HG03175 (cell line): ENCODE results near the gene SMARCA5.
A peak's percentile ranks its signal among the peaks of the same experiment; 100 is the strongest.
"Not testable (repeated sequence)": the region's sequence is repeated elsewhere in the genome, so short reads cannot be mapped to it uniquely, and the experiment has no call there.

Experiments
- ATAC-seq: cut with Tn5 transposase; IDR thresholded peaks from one replicate; pipeline ENCODE4 v1.9.1; 2021; ENCODE audit warnings: mild to moderate bottlenecking, moderate library complexity; ENCODE audit not compliant: unreplicated experiment

SMARCA5 gene, protein sequence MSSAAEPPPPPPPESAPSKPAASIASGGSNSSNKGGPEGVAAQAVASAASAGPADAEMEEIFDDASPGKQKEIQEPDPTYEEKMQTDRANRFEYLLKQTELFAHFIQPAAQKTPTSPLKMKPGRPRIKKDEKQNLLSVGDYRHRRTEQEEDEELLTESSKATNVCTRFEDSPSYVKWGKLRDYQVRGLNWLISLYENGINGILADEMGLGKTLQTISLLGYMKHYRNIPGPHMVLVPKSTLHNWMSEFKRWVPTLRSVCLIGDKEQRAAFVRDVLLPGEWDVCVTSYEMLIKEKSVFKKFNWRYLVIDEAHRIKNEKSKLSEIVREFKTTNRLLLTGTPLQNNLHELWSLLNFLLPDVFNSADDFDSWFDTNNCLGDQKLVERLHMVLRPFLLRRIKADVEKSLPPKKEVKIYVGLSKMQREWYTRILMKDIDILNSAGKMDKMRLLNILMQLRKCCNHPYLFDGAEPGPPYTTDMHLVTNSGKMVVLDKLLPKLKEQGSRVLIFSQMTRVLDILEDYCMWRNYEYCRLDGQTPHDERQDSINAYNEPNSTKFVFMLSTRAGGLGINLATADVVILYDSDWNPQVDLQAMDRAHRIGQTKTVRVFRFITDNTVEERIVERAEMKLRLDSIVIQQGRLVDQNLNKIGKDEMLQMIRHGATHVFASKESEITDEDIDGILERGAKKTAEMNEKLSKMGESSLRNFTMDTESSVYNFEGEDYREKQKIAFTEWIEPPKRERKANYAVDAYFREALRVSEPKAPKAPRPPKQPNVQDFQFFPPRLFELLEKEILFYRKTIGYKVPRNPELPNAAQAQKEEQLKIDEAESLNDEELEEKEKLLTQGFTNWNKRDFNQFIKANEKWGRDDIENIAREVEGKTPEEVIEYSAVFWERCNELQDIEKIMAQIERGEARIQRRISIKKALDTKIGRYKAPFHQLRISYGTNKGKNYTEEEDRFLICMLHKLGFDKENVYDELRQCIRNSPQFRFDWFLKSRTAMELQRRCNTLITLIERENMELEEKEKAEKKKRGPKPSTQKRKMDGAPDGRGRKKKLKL

GRCh38 chr4:143513314-143514168 lies at the start of gene SMARCA5:
SMARCA5 (plus strand) TSS chr4:143513702; CDS start chr4:143513925, 223 bp downstream.
- ATAC-seq, result peak; percentile 84

- peak; percentile 75 for ATAC-seq
Observed at GRCh38 chr4:143473334-143474126, 40.0 kb upstream of the SMARCA5 start.

GRCh38 chr4:143477487-143477886 lies 36.0 kb upstream of the SMARCA5 start:
- no peak for ATAC-seq

DNA sequence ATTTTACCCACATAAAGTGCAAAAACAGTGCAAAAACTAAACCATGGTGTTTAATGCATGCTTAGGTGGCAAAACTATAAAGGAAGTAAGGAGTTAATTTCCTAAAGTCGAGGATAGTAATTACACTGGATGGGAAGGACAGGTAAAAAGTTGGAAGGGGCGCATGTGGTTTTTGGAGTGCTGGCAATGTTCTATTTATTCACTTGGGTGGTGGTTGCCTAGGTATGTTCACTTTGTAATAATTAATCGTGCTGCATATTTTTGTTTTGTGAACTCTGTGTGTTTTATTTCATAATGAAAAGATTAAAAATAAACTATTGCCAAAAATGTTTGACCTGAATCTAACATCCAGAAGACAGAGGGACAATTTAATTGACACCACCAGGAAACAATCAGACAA lies 32.1 kb upstream of the SMARCA5 start:
- ATAC-seq, result no peak

GRCh38 chr4:143482840-143483239 lies 30.7 kb upstream of the SMARCA5 start:
- peak; percentile 65 for ATAC-seq

DNA sequence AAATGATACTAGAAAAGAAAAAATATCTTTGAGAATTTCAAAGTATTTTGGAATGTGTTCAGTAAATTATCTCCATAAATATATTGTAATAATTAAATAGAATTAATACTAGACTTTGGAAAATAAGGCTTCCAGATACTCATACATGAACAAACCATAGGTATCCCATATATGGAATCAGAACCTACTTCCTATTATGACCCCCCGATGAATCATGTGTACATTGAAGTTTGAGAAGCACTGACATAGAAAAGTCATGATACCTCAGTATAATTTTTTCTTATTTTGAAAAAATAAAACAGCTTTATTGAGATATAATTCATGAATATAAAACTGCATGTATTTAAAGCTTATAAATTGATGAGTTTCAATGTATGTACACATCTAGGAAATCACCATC lies 27.2 kb upstream of the SMARCA5 start:
- no peak for ATAC-seq

GRCh38 chr4:143488687-143489086 lies 24.8 kb upstream of the SMARCA5 start:
- no peak for ATAC-seq

GRCh38 chr4:143489106-143489505 lies 24.4 kb upstream of the SMARCA5 start:
- no peak for ATAC-seq

- ATAC-seq, result no peak
Observed at GRCh38 chr4:143498021-143498420, 15.5 kb upstream of the SMARCA5 start.

DNA sequence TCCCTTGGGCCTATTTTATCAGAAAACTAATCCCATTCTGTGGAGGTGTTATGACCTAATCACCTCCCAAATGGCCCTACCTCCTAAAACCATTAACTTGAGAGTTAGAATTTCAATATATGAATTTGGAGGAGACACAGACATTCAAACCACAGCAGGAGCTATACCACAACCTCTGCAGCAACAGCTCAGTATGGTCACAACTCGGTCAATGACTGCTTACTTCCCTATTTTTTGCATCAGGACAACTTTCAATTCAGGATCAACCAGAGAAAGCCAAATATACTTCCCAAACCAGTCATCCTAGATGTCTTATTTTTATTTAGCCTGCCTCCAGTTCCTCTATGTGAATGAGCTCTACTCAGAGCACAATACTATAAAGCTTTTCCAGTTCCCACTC lies 11.3 kb upstream of the SMARCA5 start:
- no peak for ATAC-seq

DNA sequence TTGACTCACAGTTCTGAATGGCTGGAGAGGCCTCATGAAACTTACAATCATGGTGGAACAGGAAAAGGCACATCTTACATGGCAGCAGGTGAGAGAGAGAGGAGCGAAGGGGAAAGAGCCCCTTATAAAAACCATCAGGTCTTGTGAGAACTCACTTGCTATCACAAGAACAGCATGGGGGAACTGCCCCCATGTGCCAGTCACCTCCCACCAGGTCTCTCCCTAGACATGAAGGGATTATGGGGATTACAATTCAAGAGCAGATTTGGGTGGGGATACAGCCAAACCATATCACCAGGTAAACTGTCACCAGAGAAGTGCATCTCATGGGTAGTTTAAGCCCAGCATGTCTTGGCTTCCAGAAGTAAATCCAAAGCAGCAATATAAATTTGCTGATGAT lies 7.5 kb upstream of the SMARCA5 start:
- no peak for ATAC-seq

GRCh38 chr4:143511906-143512305 lies 1.6 kb upstream of the SMARCA5 start:
- ATAC-seq, result no peak

DNA sequence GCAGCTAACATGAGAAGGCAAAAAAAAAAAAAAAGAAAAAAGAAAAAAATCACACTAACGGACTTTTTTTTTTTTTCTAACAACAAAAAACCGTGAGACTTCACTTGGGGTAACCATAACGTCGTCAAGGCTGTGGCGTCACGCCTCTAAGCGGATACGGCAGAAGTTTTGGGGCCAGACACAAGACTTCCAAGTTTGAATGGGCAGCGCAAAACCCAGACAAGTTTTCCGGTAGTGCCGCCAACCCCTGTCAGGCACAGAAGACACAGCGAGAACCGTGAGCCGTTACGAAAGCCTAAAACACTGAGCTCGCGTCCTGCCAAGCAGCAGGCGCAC lies 556 bp upstream of the SMARCA5 start:
- peak; percentile 46 for ATAC-seq

GRCh38 chr4:143514169-143514495 lies 630 bp downstream of the SMARCA5 start:
- ATAC-seq, result no peak

GRCh38 chr4:143514497-143514896 lies 995 bp downstream of the SMARCA5 start:
- ATAC-seq, result no peak

GRCh38 chr4:143514901-143515300 lies 1.4 kb downstream of the SMARCA5 start:
- ATAC-seq, result no peak

- no peak for ATAC-seq
Observed at GRCh38 chr4:143515905-143516304, 2.4 kb downstream of the SMARCA5 start.

DNA sequence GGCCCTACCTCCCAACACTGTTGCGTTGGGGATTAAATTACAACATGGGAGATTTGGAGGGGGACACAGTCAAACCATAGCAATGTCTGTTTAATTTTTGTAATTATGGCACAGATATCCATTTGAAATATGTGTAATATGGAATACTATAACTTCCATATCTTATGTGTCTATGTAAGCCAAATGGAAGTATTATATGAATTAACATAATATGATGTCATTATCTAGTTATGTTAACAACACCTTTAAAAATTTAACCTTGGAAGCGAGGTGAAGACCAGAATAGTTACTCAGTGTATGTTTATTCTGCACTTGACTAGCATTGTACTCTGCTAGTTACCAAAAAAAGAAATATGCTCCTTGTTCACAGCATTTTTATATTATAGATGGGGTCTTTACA lies 4.3 kb downstream of the SMARCA5 start:
- no peak for ATAC-seq

DNA sequence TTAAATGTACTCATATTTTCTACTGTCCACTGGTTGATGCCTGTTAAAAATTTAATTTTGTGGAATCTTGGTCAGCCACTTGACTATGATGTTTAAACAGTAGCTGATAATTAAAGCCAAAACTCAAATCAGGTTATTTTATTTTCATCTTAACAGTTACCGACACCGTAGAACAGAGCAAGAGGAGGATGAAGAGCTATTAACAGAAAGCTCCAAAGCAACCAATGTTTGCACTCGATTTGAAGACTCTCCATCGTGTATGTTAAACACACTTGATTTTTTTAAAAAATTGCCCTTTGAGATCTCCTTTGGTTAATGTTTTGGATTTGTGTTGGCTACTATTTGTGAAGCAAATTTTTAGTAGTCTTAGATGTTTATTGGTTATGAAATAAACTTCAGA lies 10.7 kb downstream of the SMARCA5 start:
- no peak for ATAC-seq

- ATAC-seq, result not testable (repeated sequence)
Observed at GRCh38 chr4:143528046-143528445, 14.5 kb downstream of the SMARCA5 start.
